22Rv1 (cell line): Measurements from ENCODE around the gene ARL5C.

Experiments
- ZFX ChIP-seq: fragments of 450-650 bp; IDR thresholded peaks from 2 replicates; pipeline ENCODE4 v1.6.1; 2017; ENCODE audit warnings: antibody characterized with exemption, borderline replicate concordance
- TF ChIP-seq, protein P1 (sequence below): fragments of 450-650 bp; IDR thresholded peaks from 2 replicates; pipeline ENCODE4 v1.5.1; 2017; ENCODE audit warnings: mild to moderate bottlenecking

- TF ChIP-seq, protein P1, sequence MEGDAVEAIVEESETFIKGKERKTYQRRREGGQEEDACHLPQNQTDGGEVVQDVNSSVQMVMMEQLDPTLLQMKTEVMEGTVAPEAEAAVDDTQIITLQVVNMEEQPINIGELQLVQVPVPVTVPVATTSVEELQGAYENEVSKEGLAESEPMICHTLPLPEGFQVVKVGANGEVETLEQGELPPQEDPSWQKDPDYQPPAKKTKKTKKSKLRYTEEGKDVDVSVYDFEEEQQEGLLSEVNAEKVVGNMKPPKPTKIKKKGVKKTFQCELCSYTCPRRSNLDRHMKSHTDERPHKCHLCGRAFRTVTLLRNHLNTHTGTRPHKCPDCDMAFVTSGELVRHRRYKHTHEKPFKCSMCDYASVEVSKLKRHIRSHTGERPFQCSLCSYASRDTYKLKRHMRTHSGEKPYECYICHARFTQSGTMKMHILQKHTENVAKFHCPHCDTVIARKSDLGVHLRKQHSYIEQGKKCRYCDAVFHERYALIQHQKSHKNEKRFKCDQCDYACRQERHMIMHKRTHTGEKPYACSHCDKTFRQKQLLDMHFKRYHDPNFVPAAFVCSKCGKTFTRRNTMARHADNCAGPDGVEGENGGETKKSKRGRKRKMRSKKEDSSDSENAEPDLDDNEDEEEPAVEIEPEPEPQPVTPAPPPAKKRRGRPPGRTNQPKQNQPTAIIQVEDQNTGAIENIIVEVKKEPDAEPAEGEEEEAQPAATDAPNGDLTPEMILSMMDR: no peak
- no peak for TF ChIP-seq ZFX
Measured at GRCh38 chr17:39155654-39156053, 10.3 kb downstream of the ARL5C start.
